Right lobe of liver (tissue), 4 donors: Measurements from ENCODE around the gene RPUSD2.

Source experiments
- POLR2A ChIP-seq: fragments of 450-650 bp; IDR thresholded peaks from one replicate; pipeline ENCODE4 v1.6.1; 2017; ENCODE audit warnings: antibody characterized with exemption, mild to moderate bottlenecking
- TF ChIP-seq, protein P1 (sequence below), 4 donors: fragments of 200-600 bp in 3 of 4; fragments of 450-650 bp in 1 of 4; IDR thresholded peaks; one replicate each; pipeline versions ENCODE4 v1.5.1 to v1.8.0; 2016 to 2022; ENCODE audit warnings: antibody characterized with exemption in 4 of 4, mild to moderate bottlenecking in 2 of 4
- donor health status: DM: no; HTN: no; CAD: no.
- donor health status: DM: no; HTN: no; CAD: no.
- donor health status: DM: no; HTN: yes; CAD: no.

- TF ChIP-seq, protein P1, sequence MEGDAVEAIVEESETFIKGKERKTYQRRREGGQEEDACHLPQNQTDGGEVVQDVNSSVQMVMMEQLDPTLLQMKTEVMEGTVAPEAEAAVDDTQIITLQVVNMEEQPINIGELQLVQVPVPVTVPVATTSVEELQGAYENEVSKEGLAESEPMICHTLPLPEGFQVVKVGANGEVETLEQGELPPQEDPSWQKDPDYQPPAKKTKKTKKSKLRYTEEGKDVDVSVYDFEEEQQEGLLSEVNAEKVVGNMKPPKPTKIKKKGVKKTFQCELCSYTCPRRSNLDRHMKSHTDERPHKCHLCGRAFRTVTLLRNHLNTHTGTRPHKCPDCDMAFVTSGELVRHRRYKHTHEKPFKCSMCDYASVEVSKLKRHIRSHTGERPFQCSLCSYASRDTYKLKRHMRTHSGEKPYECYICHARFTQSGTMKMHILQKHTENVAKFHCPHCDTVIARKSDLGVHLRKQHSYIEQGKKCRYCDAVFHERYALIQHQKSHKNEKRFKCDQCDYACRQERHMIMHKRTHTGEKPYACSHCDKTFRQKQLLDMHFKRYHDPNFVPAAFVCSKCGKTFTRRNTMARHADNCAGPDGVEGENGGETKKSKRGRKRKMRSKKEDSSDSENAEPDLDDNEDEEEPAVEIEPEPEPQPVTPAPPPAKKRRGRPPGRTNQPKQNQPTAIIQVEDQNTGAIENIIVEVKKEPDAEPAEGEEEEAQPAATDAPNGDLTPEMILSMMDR (IDR thresholded peaks at IDR 0.05): no peak
- no peak for TF ChIP-seq POLR2A
Observed at GRCh38 chr15:40584191-40584590, 15.1 kb downstream of the RPUSD2 start.
